HepG2 (cell line): Measurements from ENCODE around the gene TMCO4. TPM values are rescaled to one million over a fixed set of nuclear protein-coding genes. Genes with fewer than 3 reads are reported as not detected.

Experiments
- ATAC-seq: fragments of 200-7000 bp; cut with Tn5 transposase; 3 replicates; pipeline ENCODE4 v1.9.1; 2020; ENCODE audit warnings: mild to moderate bottlenecking, moderate library complexity
- BruUV-seq: library from RNA; stranded (reverse); fragments of 400-500 nt; replicated peaks from 2 replicates; lab custom pipeline; 2021; lab: Mats Ljungman, UMichigan
- CTCF ChIA-PET: fragments of 300-600 bp; formaldehyde crosslinking; extraction: SDS; loops from one replicate; lab custom pipeline; 2021; ENCODE audit warnings: low total read pairs, inconsistent platforms, low intra/inter-chr PET ratio; lab: Yijun Ruan, JAX
- POLR2A ChIA-PET: fragments of 350-600 bp; sonication (Branson Sonifier 250); formaldehyde crosslinking; loops from one replicate; lab custom pipeline; 2020; ENCODE audit warnings: antibody characterized with exemption, inconsistent platforms; lab: Yijun Ruan, JAX
- DNase-seq: peaks from one replicate; pipeline ENCODE4 v3.0.0-alpha.2; 2015; ENCODE audit warnings: low spot score
- FAIRE-seq: peaks from 3 replicates; lab custom pipeline; 2011; peaks lifted over from hg19 to GRCh38; lab: Jason Lieb, UNC
- H2AFZ ChIP-seq: one replicate; pipeline ENCODE4 v1.6.1; 2011; ENCODE audit warnings: low read length, inconsistent platforms
- H3K27ac ChIP-seq: fragments of 300-600 bp; 3 replicates; pipeline ENCODE4 v1.8.0; 2011; ENCODE audit warnings: mixed run types, mild to moderate bottlenecking, mixed read lengths, low read length, inconsistent platforms; ENCODE audit not compliant: insufficient read depth; ENCODE audit errors: extremely low read length
- H3K27me3 ChIP-seq, 2 experiments: fragments of 200-600 bp in 1 of 2; 2 replicates in 1 of 2; 3 replicates in 1 of 2; pipeline versions ENCODE4 v1.6.0 to v1.8.0; 2011; ENCODE audit warnings: low read length in 2 of 2, mild to moderate bottlenecking in 2 of 2, moderate library complexity in 2 of 2, inconsistent platforms in 1 of 2; ENCODE audit not compliant: insufficient read depth in 2 of 2, control insufficient read depth in 1 of 2
- H3K36me3 ChIP-seq, 2 experiments: fragments of 200-600 bp in 1 of 2; replicated peaks in 1 of 2; 2 replicates in 1 of 2; 3 replicates in 1 of 2; pipeline versions ENCODE4 v1.5.1 to v1.8.0; 2011; ENCODE audit warnings: low read length in 2 of 2, inconsistent platforms in 1 of 2; ENCODE audit not compliant: insufficient read depth in 2 of 2, control insufficient read depth in 1 of 2
- H3K4me1 ChIP-seq: 2 replicates; pipeline ENCODE4 v1.5.1; 2012; ENCODE audit warnings: low read length, inconsistent platforms; ENCODE audit not compliant: insufficient read depth
- H3K4me2 ChIP-seq: 2 replicates; pipeline ENCODE4 v1.6.0; 2011; ENCODE audit warnings: low read depth, low read length, inconsistent platforms
- H3K4me3 ChIP-seq, 3 experiments: fragments of 200-600 bp in 1 of 3; sonication (generic), shearing (Covaris generic) in 1 of 3; replicated peaks in 1 of 3; 2 replicates each; pipeline ENCODE4 v1.5.1; 2011 to 2016; ENCODE audit warnings: low read length in 3 of 3, inconsistent platforms in 2 of 3, low read depth in 2 of 3, mild to moderate bottlenecking in 2 of 3, control low read depth in 1 of 3, mixed read lengths in 1 of 3; ENCODE audit not compliant: insufficient read depth in 1 of 3
- H3K79me2 ChIP-seq: one replicate; pipeline ENCODE4 v1.6.1; 2011; ENCODE audit warnings: low read length, inconsistent platforms; ENCODE audit not compliant: insufficient read depth
- H3K9ac ChIP-seq: 2 replicates; pipeline ENCODE4 v1.6.0; 2011; ENCODE audit warnings: mild to moderate bottlenecking, low read depth, low read length, inconsistent platforms; ENCODE audit not compliant: insufficient read depth
- H3K9me3 ChIP-seq: 2 replicates; pipeline ENCODE4 v1.5.1; 2012; ENCODE audit warnings: mild to moderate bottlenecking, low read length
- H4K20me1 ChIP-seq: 2 replicates; pipeline ENCODE4 v1.6.0; 2011; ENCODE audit warnings: inconsistent platforms, mild to moderate bottlenecking, low read length, moderate library complexity; ENCODE audit not compliant: insufficient read depth
- CBX5 ChIP-seq: sonication (generic); formaldehyde crosslinking; IDR thresholded peaks from 2 replicates; pipeline ENCODE4 v1.4.0; 2020; ENCODE audit warnings: missing genetic modification reagents, borderline replicate concordance
- DNMT3B ChIP-seq: conservative IDR thresholded peaks from 2 replicates; pipeline ENCODE4 v1.6.1; 2016; ENCODE audit warnings: missing biosample characterization, control low read depth
- E2F5 ChIP-seq: sonication (generic); formaldehyde crosslinking; conservative IDR thresholded peaks from 2 replicates; pipeline ENCODE4 v1.4.0; 2020; ENCODE audit warnings: missing genetic modification reagents
- HMGA1 ChIP-seq: sonication (generic); formaldehyde crosslinking; conservative IDR thresholded peaks from 2 replicates; pipeline ENCODE4 v1.4.0; 2020; ENCODE audit warnings: missing genetic modification reagents
- JUNB ChIP-seq: sonication (generic); formaldehyde crosslinking; IDR thresholded peaks from 2 replicates; pipeline ENCODE4 v1.8.0; 2022; ENCODE audit warnings: missing genetic modification reagents, mild to moderate bottlenecking, borderline replicate concordance
- KAT8 ChIP-seq: IDR thresholded peaks from 2 replicates; pipeline ENCODE4 v1.6.1; 2016; ENCODE audit warnings: missing genetic modification reagents, missing compliant biosample characterization
- KLF11 ChIP-seq: IDR thresholded peaks from 2 replicates; pipeline ENCODE4 v1.6.1; 2016; ENCODE audit warnings: missing compliant biosample characterization
- MATR3 ChIP-seq: sonication (generic); formaldehyde crosslinking; IDR thresholded peaks from 2 replicates; pipeline ENCODE4 v1.4.0; 2020; ENCODE audit warnings: missing genetic modification reagents
- SOX6 ChIP-seq, 2 experiments: fragments of 450-650 bp in 1 of 2; sonication (generic) in 1 of 2; formaldehyde crosslinking in 1 of 2; IDR thresholded peaks; 2 replicates each; pipeline versions ENCODE4 v1.4.0 to v1.6.1; 2017 to 2020; ENCODE audit warnings: antibody characterized with exemption in 1 of 2, mild to moderate bottlenecking in 1 of 2, missing genetic modification reagents in 1 of 2
- SP1 ChIP-seq, 2 experiments: fragments of 450-650 bp in 1 of 2; sonication (generic) in 1 of 2; formaldehyde crosslinking in 1 of 2; IDR thresholded peaks; 2 replicates each; pipeline versions ENCODE4 v1.4.0 to v1.6.1; 2016 to 2020; ENCODE audit warnings: missing genetic modification reagents in 1 of 2
- SRSF4 ChIP-seq: fragments of 200-400 bp; formaldehyde crosslinking; IDR thresholded peaks from one replicate; pipeline ENCODE4 v1.6.1; 2018; ENCODE audit warnings: mild to moderate bottlenecking, low read depth, low read length, moderate library complexity; ENCODE audit not compliant: poor library complexity, severe bottlenecking
- TCF7L2 ChIP-seq: IDR thresholded peaks from 2 replicates; pipeline ENCODE4 v1.6.1; 2011; ENCODE audit warnings: mild to moderate bottlenecking, low read depth, low read length, moderate library complexity
- ZNF432 ChIP-seq: sonication (generic); formaldehyde crosslinking; IDR thresholded peaks from 2 replicates; pipeline ENCODE4 v1.5.0; 2020; ENCODE audit warnings: missing genetic modification reagents, mild to moderate bottlenecking, borderline replicate concordance
- ZNF556 ChIP-seq: sonication (generic); formaldehyde crosslinking; IDR thresholded peaks from 2 replicates; pipeline ENCODE4 v1.4.0; 2020; ENCODE audit warnings: mild to moderate bottlenecking, missing genetic modification reagents, borderline replicate concordance
- ZNF563 ChIP-seq: sonication (generic); formaldehyde crosslinking; IDR thresholded peaks from 2 replicates; pipeline ENCODE4 v1.8.0; 2022; ENCODE audit warnings: mild to moderate bottlenecking, moderate library complexity, missing genetic modification reagents
- ZNF691 ChIP-seq: sonication (generic); formaldehyde crosslinking; IDR thresholded peaks from 2 replicates; pipeline ENCODE4 v1.4.0; 2020; ENCODE audit warnings: missing genetic modification reagents, low read depth, mild to moderate bottlenecking, borderline replicate concordance
- ZNF724P ChIP-seq: sonication (generic); formaldehyde crosslinking; IDR thresholded peaks from 2 replicates; pipeline ENCODE4 v1.8.0; 2022; ENCODE audit warnings: missing genetic modification reagents, borderline replicate concordance
- ZNF747 ChIP-seq: sonication (generic); formaldehyde crosslinking; IDR thresholded peaks from 2 replicates; pipeline ENCODE4 v1.8.1; 2023; ENCODE audit warnings: missing genetic modification reagents, mild to moderate bottlenecking, borderline replicate concordance
- ZNF777 ChIP-seq: sonication (generic); formaldehyde crosslinking; IDR thresholded peaks from 2 replicates; pipeline ENCODE4 v1.4.0; 2020; ENCODE audit warnings: missing genetic modification reagents
- ZNF788 ChIP-seq: sonication (generic); formaldehyde crosslinking; IDR thresholded peaks from 2 replicates; pipeline ENCODE4 v1.5.0; 2020; ENCODE audit warnings: mild to moderate bottlenecking, missing genetic modification reagents, borderline replicate concordance
- WGBS: methylation state at CpG from one replicate; pipeline ENCODE4 v1.1.6; 2017; ENCODE audit warnings: low lambda C conversion rate; 5-methylcytosine and 5-hydroxymethylcytosine counted together
- in situ Hi-C: cut with HindIII; loops from 2 replicates; pipeline ENCODE4 v1.10.0; 2017; ENCODE audit warnings: low pct_unique_long_range_greater_than_20kb; ENCODE audit not compliant: extremely low pct_ligation_motif_present
- intact Hi-C: fragments of 100-400 bp; cut with micrococcal nuclease; formaldehyde crosslinking; loops from one replicate; pipeline ENCODE4 v1.10.0; 2022; ENCODE audit not compliant: unreplicated experiment
- polyA plus RNA-seq, 8 experiments: library from polyadenylated mRNA; depleted of rRNA in 3 of 8; stranded (reverse) in 7 of 8; unstranded in 1 of 8; fragments of >200 nt; fragmentation: Illumina TruSeq in 4 of 8; extraction: Trizol in 4 of 8; gene quantifications; 2 replicates each; pipeline versions ENCODE4 v1.2.1 to v1.2.3, GENCODE V29; 2011 to 2016; ENCODE audit warnings: low read depth in 4 of 8, missing spikeins in 1 of 8, mixed read lengths in 1 of 8; ENCODE audit not compliant: insufficient read depth in 1 of 8
- total RNA-seq, 5 experiments: library from RNA; depleted of rRNA; stranded (reverse); fragments of >200 nt; fragmentation: Illumina TruSeq; extraction: Trizol; gene quantifications; 2 replicates each; pipeline ENCODE4 v1.2.3, GENCODE V29; 2016; ENCODE audit warnings: low read depth in 1 of 5

The TMCO4 gene
- total and polyA plus RNA-seq, 2 of the 13 experiments (the other 11 are each of a cell fraction or from before 2014, with no cell fraction given): 2.1 to 4.1 TPM

GRCh38 chr1:19769211-19769932 is 30.3 kb downstream of the TMCO4 start (continued):
- no peak for TF ChIP-seq DNMT3B (CRISPR knock-in tag)
- TF ChIP-seq ZNF788 (CRISPR knock-in tag): no peak
- no peak for TF ChIP-seq KAT8
- no peak for TF ChIP-seq SOX6 (IDR thresholded peaks at IDR 0.05)
- TF ChIP-seq SOX6 (CRISPR knock-in tag; IDR thresholded peaks at IDR 0.05): no peak
- TF ChIP-seq ZNF563 (CRISPR knock-in tag): no peak

GRCh38 chr1:19768353-19769210 is 31.1 kb downstream of the TMCO4 start:
- WGBS: 85% methylated on average over 16 of the region's 18 CpGs
- POLR2A ChIA-PET: no interaction called here
- TF ChIP-seq ZNF724P (no peak), ZNF556 (CRISPR knock-in tag) (no peak), KLF11 (CRISPR knock-in tag) (no peak), ZNF747 (CRISPR knock-in tag) (no peak), HMGA1 (CRISPR knock-in tag) (no peak), ZNF691 (no peak), E2F5 (CRISPR knock-in tag) (no peak), TCF7L2 (no peak), ZNF777 (CRISPR knock-in tag) (no peak), ZNF432 (CRISPR knock-in tag) (no peak), SRSF4 (no peak), JUNB (CRISPR knock-in tag) (no peak), SP1 (IDR thresholded peaks at IDR 0.05) (no peak), SP1 (CRISPR knock-in tag; IDR thresholded peaks at IDR 0.05) (no peak), MATR3 (CRISPR knock-in tag) (no peak), CBX5 (CRISPR knock-in tag) (no peak)
- Histone ChIP-seq H3K27me3 (no peaks in the 10 kb centered on the region; a peak in 1 of 5 replicates), H3K79me2 (no peaks in the 10 kb centered on the region), H4K20me1 (no peaks in the 10 kb centered on the region), H3K9me3 (no peaks in the 10 kb centered on the region), H3K27ac (no peak overlapping the region), H3K4me1 (no peaks in the 10 kb centered on the region), H3K4me3 (no peak overlapping the region), H2AFZ (no peak overlapping the region), H3K9ac (no peak overlapping the region), H3K4me2 (no peak overlapping the region), H3K36me3 (no peaks in the 10 kb centered on the region)
- in situ Hi-C loops (no loop called here), intact Hi-C loops (no loop called here)
- FAIRE-seq (no peak), DNase-seq (no peak), ATAC-seq (no peak)
- CTCF ChIA-PET: no interaction called here
- no TSS peak for BruUV-seq
